ENCODE results near the gene TRANK1.

TRANK1 gene

GRCh38 chr3:36850743-36851142 is 94.1 kb downstream of the TRANK1 start:
- CTCF ChIA-PET = interaction anchor here (1.7 kb wide), 1 partner anchor 19 kb away, joined by 7 read pairs; no protein-coding TSS in a partner anchor
- no peak for DNase-seq (ENCODE audit: low read depth, low spot score)
- H3K4me3 ChIP-seq (ENCODE audit: low read depth, low read length) = no peak overlapping the region
- POLR2A ChIA-PET = no interaction called here
- TF ChIP-seq CTCF (IDR thresholded peaks at IDR 0.05; ENCODE audit: insufficient read depth, low read length, missing control alignments) = no peak

GRCh38 chr3:36846406-36846805 is 98.4 kb downstream of the TRANK1 start:
- ChIA-PET POLR2A (no interaction called here), CTCF (interaction anchor here (1.1 kb wide), 1 partner anchor 22 kb away, joined by 4 read pairs; no protein-coding TSS in a partner anchor)
- TF ChIP-seq CTCF (IDR thresholded peaks at IDR 0.05; ENCODE audit: insufficient read depth, low read length, missing control alignments) = no peak

GRCh38 chr3:36843065-36844051 is 101.5 kb downstream of the TRANK1 start:
- TF ChIP-seq CTCF (IDR thresholded peaks at IDR 0.05; ENCODE audit: insufficient read depth, low read length, missing control alignments) = peak; percentile 46
- no peak for DNase-seq (ENCODE audit: low read depth, low spot score)
- POLR2A ChIA-PET = no interaction called here
- CTCF ChIA-PET = interaction anchor here (0.7 to 1.4 kb wide), 3 partner anchors 17 to 115 kb away, joined by 3 to 4 read pairs (median 3); no protein-coding TSS in a partner anchor
- H3K4me3 ChIP-seq (ENCODE audit: low read depth, low read length) = no peak overlapping the region

More at GRCh38 chr3:36846406-36846805, 98.4 kb downstream of the TRANK1 start:
- H3K4me3 ChIP-seq (ENCODE audit: low read depth, low read length) = no peak overlapping the region
- DNase-seq (ENCODE audit: low read depth, low spot score) = no peak

GRCh38 chr3:36842275-36842674 is 102.6 kb downstream of the TRANK1 start:
- no peak for DNase-seq (ENCODE audit: low read depth, low spot score)
- ChIA-PET POLR2A (no interaction called here), CTCF (interaction anchor here (1.4 kb wide), 1 partner anchor 16 kb away, joined by 3 read pairs; no protein-coding TSS in a partner anchor)
- H3K4me3 ChIP-seq (ENCODE audit: low read depth, low read length) = no peak overlapping the region
- TF ChIP-seq CTCF (IDR thresholded peaks at IDR 0.05; ENCODE audit: insufficient read depth, low read length, missing control alignments) = no peak

- no peak for TF ChIP-seq CTCF (IDR thresholded peaks at IDR 0.05; ENCODE audit: insufficient read depth, low read length, missing control alignments)
- ChIA-PET CTCF (interaction anchor here (1.3 to 1.9 kb wide), 2 partner anchors 22 to 29 kb away, joined by 3 to 7 read pairs; no protein-coding TSS in a partner anchor), POLR2A (no interaction called here)
- H3K4me3 ChIP-seq (ENCODE audit: low read depth, low read length) = no peak overlapping the region
- no peak for DNase-seq (ENCODE audit: low read depth, low spot score)
Observed at GRCh38 chr3:36840453-36840921, 104.4 kb downstream of the TRANK1 start.

GRCh38 chr3:36837089-36837488 is 107.8 kb downstream of the TRANK1 start:
- TF ChIP-seq CTCF (IDR thresholded peaks at IDR 0.05; ENCODE audit: insufficient read depth, low read length, missing control alignments) = no peak
- ChIA-PET POLR2A (no interaction called here), CTCF (interaction anchor here (1.3 kb wide), 1 partner anchor 29 kb away, joined by 3 read pairs; no protein-coding TSS in a partner anchor)
- no peak for DNase-seq (ENCODE audit: low read depth, low spot score)
- H3K4me3 ChIP-seq (ENCODE audit: low read depth, low read length) = no peak overlapping the region

Data from AG04449 (cell line).